Stimulated activated CD4-positive, alpha-beta T cell treated with anti-CD3 and anti-CD28 coated beads, TNF-alpha, amount 100 ng/mL, for 4 hours (primary cell): Measurements from ENCODE around the gene UBE4A.

ENCODE experiments used
- DNase-seq, 3 experiments: peaks; one replicate each; pipeline ENCODE4 v3.0.0-alpha.2; 2020; ENCODE audit warnings: low read depth in 3 of 3

Gene UBE4A

DNA sequence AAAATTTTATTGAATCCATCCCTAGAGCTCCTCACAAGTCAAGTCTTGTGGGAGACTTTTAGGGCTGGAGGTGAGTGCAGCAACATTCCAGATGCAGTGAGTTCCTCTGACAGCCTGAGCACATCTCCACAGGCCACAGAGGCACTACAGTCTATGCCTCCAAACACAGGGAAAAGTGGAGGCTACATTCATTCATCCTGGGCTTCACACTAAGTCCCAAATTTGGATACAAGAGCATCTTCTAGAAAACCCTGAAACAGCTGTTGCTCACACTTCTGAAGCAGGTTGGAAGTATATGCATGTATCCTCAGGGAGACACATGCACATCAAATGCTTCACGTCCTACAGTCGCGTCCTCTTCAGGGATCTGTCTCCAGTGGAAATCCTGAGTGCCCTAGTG, 18.1 kb upstream of the UBE4A start:
- no peak for DNase-seq

- DNase-seq: no peak
Observed at GRCh38 chr11:118341815-118342489, 17.4 kb upstream of the UBE4A start.

DNA sequence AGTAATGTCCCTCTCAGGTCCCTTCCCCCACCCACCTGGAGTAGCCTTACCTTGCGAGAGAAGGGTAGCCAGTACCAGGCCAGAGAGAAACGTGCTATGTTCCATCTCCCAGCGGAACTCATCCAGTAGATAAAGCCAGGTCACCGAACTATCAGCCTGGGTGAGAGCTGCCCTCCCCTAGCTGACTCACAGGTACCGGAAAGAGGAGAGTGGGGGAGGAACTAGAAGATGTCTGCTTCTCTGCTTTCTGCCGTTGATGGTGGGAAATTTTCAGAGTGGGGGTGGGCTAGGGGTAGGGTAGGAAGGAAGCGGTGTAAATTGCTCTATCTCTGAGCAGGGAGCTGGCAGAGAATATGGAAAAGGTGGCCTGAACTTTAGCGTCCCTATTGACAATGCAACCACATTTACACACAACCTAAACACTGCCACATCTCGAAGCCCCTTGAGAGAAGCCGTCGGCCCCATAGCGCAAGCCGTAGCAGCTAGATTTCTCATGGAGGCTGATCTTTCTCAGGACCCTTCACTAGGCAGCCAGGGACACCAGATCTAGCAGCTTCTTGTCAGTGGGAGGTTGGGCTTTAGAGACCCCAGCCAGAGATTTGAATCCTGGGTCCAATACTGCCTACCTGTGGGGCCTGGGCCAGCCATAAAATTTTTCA, 16.8 kb upstream of the UBE4A start, which contains the start of gene CD3D:
Gene CD3D, minus strand, starts transcription at position 203 of the 659 bp plus-strand sequence. Its CDS starts 98 bp downstream, at position 105.
- DNase-seq: peak; percentile 33 to 61 (median 50)

GRCh38 chr11:118343248-118343647, 16.2 kb upstream of the UBE4A start:
- no peak for DNase-seq

GRCh38 chr11:118343981-118344515, 15.4 kb upstream of the UBE4A start, which contains the start of gene CD3G:
TSS of gene CD3G (plus strand) at chr11:118344344. CDS start at chr11:118344424, 80 bp downstream.
- DNase-seq: peak; percentile 42 to 61 (median 49)

- no peak for DNase-seq
Observed at GRCh38 chr11:118349475-118349874, 9.9 kb upstream of the UBE4A start.

GRCh38 chr11:118353084-118353710, 6.2 kb upstream of the UBE4A start:
- DNase-seq: no peak

DNA sequence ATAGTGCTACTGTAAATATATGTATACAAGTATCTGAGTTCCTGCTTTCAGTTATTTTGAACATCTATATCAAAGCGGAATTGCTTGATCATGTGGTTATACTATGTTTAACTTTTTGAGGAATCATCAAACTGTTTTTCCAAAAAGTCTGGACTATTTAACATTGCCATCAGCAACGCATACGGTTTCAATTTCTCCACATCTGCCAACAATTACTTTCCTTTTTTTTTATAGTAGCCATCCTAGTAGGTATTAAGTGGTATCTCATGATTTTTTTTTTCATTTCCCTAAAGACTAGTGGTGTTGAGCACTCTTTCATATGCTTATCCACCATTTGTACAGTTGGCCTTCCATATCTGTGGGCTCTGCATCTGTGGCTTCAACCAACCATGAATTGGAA, 1.3 kb upstream of the UBE4A start:
- DNase-seq: no peak

DNA sequence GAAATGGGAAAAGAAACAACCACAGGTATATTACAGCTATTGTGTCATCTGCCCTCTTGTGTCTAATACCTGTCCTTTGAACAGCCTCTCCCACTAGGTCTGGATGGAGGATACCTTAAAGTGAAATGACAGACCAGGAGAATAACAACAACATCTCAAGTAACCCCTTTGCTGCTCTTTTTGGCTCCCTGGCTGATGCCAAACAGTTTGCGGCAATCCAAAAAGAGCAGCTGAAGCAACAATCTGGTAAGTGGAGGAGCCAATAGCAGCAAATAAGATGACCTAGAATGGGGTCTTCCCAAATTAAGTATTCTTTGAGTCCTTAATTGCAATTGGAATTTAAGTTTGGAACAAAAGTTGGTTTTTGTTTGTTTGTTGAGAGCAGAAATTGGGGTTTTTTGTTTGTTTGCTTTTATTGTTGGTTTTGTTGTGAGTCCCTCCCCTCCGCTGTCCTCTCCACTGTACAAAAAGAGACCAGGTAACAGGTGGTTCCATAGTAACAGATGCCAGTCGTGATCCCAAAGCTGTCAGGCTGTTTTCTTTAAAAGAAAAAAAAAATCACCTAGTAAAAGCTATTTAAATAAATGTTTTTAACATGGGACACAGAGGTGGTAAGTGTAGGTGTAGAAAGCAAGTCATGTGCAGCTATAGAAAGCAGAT, 5.7 kb downstream of the UBE4A start:
- no peak for DNase-seq

GRCh38 chr11:118366287-118366686, 6.9 kb downstream of the UBE4A start:
- no peak for DNase-seq

GRCh38 chr11:118370774-118371173, 11.4 kb downstream of the UBE4A start:
- no peak for DNase-seq

- DNase-seq: no peak
Observed at GRCh38 chr11:118373263-118373662, 13.9 kb downstream of the UBE4A start.

DNA sequence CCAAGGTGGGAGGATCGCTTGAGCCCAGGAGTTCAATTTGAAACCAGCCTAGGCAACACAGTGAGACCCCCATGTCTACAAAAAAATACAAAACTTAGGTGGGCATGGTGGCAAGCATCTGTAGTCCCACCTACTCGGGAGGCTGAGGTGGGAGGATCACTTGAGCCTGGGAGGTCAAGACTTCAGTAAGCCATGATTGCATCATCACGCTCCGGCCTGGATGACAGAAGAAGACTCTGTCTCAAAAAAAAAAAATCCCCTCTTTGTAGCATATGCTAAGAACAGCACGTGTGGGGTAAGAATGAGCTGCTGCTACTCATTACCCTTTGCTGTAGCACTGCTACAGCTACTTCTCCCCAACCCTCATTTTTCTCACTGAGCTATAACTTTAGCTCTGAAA, 14.5 kb downstream of the UBE4A start:
- DNase-seq: no peak

- no peak for DNase-seq
Observed at GRCh38 chr11:118374729-118375128, 15.3 kb downstream of the UBE4A start.

- no peak for DNase-seq
Observed at GRCh38 chr11:118375978-118376377, 16.6 kb downstream of the UBE4A start.

DNA sequence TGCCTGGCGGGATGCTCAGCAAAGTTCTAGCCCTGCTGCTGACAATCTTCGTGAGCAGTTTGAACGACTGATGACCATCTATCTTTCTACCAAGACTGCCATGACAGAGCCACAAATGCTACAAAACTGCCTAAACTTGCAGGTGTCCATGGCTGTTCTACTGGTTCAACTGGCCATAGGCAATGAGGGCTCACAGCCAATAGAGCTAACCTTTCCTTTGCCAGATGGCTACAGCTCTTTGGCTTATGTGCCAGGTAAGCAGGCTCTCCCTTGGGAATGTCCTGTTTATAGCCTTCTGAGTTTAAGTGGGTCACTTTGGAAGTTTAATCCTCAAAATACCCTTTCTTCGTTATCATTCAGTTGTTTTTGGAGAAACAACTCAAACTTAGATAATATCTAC, 20.1 kb downstream of the UBE4A start:
- DNase-seq: no peak

DNA sequence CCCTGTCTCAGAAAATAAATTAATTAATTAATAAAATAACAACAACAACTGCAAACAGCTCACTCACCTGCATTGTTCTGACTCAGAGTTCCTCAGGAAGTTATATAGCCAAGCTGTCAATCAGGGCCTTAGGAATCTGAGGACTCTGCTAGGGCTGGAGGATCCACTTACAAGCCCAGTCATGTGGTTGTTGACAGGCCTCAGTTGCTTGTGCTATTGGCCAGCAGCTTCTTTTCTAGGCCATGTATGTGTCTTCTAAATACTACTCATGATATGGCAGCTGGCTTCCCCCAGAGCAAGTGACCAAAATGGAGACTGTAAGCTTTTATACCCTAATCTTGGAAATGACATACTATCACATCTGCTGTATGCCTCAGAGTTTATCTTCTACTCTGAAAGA, 21.2 kb downstream of the UBE4A start:
- no peak for DNase-seq

GRCh38 chr11:118382954-118383353, 23.6 kb downstream of the UBE4A start:
- DNase-seq: no peak

GRCh38 chr11:118383657-118384056, 24.3 kb downstream of the UBE4A start:
- no peak for DNase-seq

DNA sequence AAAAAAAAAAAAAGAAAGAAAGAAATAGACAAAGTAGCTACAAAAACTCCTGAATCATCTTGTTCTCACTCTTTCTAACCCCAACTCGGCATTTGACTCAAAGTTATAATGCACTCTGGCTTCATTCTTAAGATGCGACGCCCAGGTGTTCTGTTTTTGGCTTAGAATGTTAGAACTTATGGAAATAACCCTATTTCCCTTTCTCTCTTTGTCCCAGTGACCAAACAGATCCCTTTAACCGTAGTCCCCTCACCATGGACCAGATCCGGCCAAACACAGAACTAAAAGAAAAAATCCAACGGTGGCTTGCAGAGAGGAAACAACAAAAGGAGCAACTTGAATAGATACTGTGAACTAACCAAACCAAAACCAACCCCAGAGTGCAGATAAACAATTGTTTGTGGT, 36.7 kb downstream of the UBE4A start:
- no peak for DNase-seq

GRCh38 chr11:118397448-118397847, 38.0 kb downstream of the UBE4A start:
- no peak for DNase-seq
